Esophagus (tissue), 2 donors: ENCODE results near the gene PDAP1. TPM values are rescaled to one million over a fixed set of nuclear protein-coding genes. Genes with fewer than 3 reads are reported as not detected.
A peak's percentile ranks its signal among the peaks of the same experiment; 100 is the strongest.

ENCODE experiments used
- H3K27ac ChIP-seq, 2 donors: one replicate each; pipeline ENCODE4 v1.5.1; 2013; ENCODE audit warnings: low read depth in 2 of 2, mild to moderate bottlenecking in 2 of 2, inconsistent platforms in 1 of 2, low read length in 1 of 2, moderate library complexity in 1 of 2
- H3K27me3 ChIP-seq, 2 donors: one replicate each; pipeline ENCODE4 v1.6.1; 2013; ENCODE audit warnings: low read length in 2 of 2, control low read depth in 1 of 2, mild to moderate bottlenecking in 1 of 2; ENCODE audit not compliant: insufficient read depth in 2 of 2, control insufficient read depth in 1 of 2
- H3K36me3 ChIP-seq, 2 donors: one replicate each; pipeline ENCODE4 v1.6.1; 2013; ENCODE audit warnings: low read length in 1 of 2; ENCODE audit not compliant: control insufficient read depth in 2 of 2, insufficient read depth in 2 of 2
- H3K4me1 ChIP-seq, 2 donors: one replicate each; pipeline ENCODE4 v1.6.1; 2013; ENCODE audit warnings: low read length in 1 of 2; ENCODE audit not compliant: control insufficient read depth in 2 of 2, insufficient read depth in 2 of 2
- H3K4me3 ChIP-seq, 2 donors: one replicate each; pipeline ENCODE4 v1.5.1; 2013; ENCODE audit warnings: low read length in 2 of 2, mild to moderate bottlenecking in 2 of 2, low read depth in 1 of 2, moderate library complexity in 1 of 2
- H3K9me3 ChIP-seq, 2 donors: one replicate each; pipeline ENCODE4 v1.6.1; 2013; ENCODE audit warnings: mild to moderate bottlenecking in 2 of 2, low read depth in 1 of 2, low read length in 1 of 2, moderate library complexity in 1 of 2; ENCODE audit not compliant: control insufficient read depth in 2 of 2, insufficient read depth in 1 of 2
- WGBS, 2 donors: extraction: QIAGEN DNeasy Blood & Tissue Kit; methylation state at CpG; one replicate each; pipeline ENCODE4 v1.1.7; 2013; 5-methylcytosine and 5-hydroxymethylcytosine counted together
- polyA plus RNA-seq, 2 donors: library from polyadenylated mRNA; stranded (reverse); fragments of 200-250 nt; gene quantifications; one replicate each; pipeline ENCODE4 v1.2.3, GENCODE V29; 2013
- donor health status: healthy with polysubstance abuse.
- donor health status: Bipolar disorder and iron deficiency.

Gene PDAP1
- polyA plus RNA-seq, 2 donors, result 110 to 182 TPM

DNA sequence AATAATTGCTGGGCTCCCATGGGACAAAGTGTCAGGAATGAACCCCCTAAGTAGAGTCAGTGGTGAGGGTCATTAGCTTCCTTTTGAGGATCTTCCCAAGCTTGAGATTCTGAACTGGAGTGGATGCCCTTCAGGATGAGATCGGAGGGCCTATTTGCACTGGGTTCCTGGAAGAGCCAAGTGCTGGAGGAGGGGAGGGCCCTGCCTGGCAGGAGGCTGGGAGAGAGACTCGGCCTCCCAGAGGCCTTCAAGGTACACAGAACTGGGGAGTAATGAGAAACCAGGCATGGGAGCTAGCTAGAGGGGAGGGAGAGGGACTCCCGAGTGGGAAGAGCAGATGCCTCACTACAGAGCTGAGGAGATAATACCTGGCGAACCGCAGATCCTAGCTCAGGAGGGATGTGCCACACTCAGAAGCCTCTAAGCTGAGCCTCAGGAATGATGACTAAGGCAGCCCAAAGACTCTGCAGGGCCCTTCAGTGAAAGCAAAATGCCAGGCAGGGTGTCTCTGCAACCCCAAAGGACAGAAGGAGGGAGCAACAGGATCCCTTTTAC, 9.4 kb downstream of the PDAP1 start:
- no peaks in the 10 kb centered on the region for H3K9me3 ChIP-seq
- no peak overlapping the region for H3K27ac ChIP-seq
- peaks cover 0 to 1% of the 10 kb centered on the region in 2 donors for H3K4me1 ChIP-seq
- no peak overlapping the region for H3K4me3 ChIP-seq
- H3K27me3 ChIP-seq, result no peaks in the 10 kb centered on the region
- H3K36me3 ChIP-seq, result peaks cover 25 to 55% of the 10 kb centered on the region in 2 donors
- 76 to 86% methylated on average over 5 of the region's 5 CpGs for WGBS, 2 donors

DNA sequence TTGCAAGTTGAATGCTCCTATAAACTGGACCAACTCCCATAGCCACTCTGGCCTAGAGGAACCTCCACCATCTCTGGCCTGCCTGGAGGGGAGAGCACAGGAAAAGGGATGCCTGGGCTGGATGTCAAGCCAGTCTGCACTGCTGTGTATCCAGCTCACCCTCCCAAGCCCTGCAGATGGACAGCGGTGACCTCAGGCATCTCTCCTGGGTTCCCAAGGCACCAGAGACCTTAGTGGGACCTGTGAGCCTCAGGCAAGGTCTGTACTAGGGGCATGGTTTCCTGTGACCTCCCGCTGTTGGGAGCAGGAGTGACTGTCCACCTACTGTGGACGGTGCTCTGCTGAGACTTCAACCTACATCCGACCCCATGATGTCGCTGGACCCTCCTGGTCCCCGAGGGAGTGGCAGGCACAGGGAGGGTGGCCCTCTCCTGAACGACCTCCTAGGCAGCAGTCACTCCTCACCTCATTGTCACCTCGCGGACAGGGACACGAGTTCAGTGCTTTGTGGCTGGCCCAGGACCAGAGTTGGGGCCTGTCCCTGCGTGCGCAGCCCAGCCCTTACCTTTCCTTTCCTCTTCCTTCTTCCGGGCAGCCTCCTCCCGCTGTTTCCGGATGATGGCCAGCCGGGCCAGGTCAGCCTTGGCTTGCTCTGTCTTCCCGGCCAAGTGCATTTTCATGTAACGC, 11.0 kb downstream of the PDAP1 start:
- peaks cover 2% of the 10 kb centered on the region in 2 donors for H3K4me1 ChIP-seq
- no peaks in the 10 kb centered on the region for H3K27me3 ChIP-seq
- no peak overlapping the region for H3K4me3 ChIP-seq
- H3K27ac ChIP-seq, result peak overlapping the region in 1 of 2 donors; percentile 11
- peaks cover 25 to 50% of the 10 kb centered on the region in 2 donors for H3K36me3 ChIP-seq
- WGBS, 2 donors, result 74 to 81% methylated on average over 18 of the region's 18 CpGs
- no peaks in the 10 kb centered on the region for H3K9me3 ChIP-seq

DNA sequence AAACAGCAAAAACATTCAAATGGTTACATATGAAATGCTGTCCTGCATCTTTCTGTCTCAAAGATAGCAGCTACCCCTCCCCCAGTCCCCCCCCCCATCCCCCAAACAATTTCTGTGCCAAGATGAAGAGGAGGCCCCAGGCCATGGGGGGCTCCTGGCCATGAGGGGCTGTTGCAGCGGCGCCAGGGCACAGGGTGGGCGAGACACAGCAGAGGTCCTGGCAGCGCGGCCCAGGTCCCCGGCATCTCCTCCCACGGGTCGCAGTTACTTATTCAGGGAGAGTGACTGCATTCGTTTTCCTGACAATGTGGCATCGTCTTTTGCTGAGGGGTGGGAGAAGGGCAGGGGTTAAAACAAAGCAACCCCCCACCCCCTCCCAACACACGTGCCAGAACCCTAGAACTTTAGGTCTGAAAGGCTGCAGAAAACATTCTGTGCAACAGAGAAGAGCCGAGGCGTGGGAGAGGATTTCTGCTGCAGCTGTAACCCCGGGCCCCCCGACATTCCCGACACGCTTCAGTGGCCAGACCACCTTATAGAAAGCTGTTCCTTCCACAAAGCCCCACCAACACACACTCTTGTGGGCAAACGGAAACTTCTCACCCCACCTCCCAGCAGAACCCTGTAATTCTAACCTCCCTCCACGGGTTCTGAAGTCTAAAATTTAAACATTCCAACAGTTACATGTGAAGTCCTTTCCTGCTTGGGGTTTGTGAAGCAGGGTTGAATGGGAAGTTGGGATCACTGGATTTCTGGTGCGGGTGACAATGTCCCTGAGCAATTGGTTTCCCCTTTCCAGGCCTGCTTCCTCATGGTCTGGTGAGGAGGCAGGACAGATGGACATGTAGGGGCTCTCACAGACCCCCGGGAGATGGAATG, 11.7 kb downstream of the PDAP1 start:
- H3K4me3 ChIP-seq, result no peak overlapping the region
- WGBS, 2 donors, result 75 to 80% methylated on average over 20 to 21 of the region's 21 CpGs
- H3K9me3 ChIP-seq, result no peaks in the 10 kb centered on the region
- H3K36me3 ChIP-seq, result peaks cover 25 to 50% of the 10 kb centered on the region in 2 donors
- H3K27me3 ChIP-seq, result no peaks in the 10 kb centered on the region
- H3K27ac ChIP-seq, result no peak overlapping the region
- H3K4me1 ChIP-seq, result peaks cover 2 to 7% of the 10 kb centered on the region in 2 donors

DNA sequence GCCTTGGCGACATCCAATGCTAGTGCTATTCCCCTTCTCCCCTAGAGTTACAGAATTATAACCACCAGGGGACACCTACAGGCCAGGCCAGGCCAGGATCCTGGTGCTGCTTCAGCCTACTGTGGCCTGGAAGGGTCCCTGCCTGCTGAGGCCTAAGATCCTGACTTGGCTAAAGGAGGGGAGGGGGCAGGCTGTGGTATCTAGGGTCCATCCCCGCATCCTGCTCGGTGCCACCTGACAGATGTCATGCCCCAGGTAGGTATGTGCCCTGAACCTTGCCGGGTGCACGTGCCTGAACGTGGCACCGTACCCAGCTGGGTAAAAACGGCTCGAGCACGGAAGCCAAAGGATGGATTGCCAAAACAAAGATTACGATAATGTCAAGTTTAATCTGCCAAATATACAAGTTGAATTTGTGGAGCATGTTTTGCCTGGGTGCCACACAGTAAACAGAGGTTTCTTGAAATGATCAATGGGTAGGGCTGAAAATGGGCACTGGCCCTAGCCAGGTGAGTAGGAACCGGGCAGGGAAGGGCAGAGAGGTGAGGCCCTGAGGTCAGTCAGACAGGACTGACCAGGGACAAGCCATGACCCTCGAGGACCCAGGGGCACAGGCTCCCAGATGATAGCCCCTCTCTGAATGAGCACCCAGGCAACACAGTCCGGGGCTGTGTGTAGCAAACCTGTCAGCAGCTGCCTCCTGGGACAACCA, 12.6 kb downstream of the PDAP1 start:
- Histone ChIP-seq H3K36me3 (peaks cover 22 to 53% of the 10 kb centered on the region in 2 donors), H3K27ac (no peak overlapping the region), H3K27me3 (no peaks in the 10 kb centered on the region), H3K4me1 (peaks cover 2 to 7% of the 10 kb centered on the region in 2 donors), H3K4me3 (no peak overlapping the region), H3K9me3 (no peaks in the 10 kb centered on the region)
- WGBS, 2 donors, result 60 to 67% methylated on average over 14 of the region's 14 CpGs

DNA sequence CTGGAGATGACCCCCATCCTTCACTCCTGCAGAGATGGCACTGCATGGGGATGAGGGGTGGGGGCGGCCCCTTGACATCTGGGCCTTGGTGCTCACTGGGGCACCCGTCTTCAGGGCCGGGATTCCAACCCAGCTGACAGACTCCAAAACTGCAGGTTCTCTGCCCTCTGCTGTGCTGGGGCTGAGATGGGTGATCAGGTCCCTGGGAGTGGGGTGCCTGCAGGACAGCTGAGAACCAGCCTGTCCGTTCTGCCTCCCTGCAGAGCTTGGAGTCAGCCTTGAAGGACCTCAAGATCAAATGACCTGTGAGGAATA, 14.3 kb downstream of the PDAP1 start:
- H3K4me1 ChIP-seq, result peaks cover 2 to 7% of the 10 kb centered on the region in 2 donors
- no peak overlapping the region for H3K27ac ChIP-seq
- H3K36me3 ChIP-seq, result peaks cover 15 to 45% of the 10 kb centered on the region in 2 donors
- H3K27me3 ChIP-seq, result no peaks in the 10 kb centered on the region
- no peaks in the 10 kb centered on the region for H3K9me3 ChIP-seq
- no peak overlapping the region for H3K4me3 ChIP-seq
- WGBS, 2 donors, result 86 to 88% methylated on average over 4 of the region's 4 CpGs

DNA sequence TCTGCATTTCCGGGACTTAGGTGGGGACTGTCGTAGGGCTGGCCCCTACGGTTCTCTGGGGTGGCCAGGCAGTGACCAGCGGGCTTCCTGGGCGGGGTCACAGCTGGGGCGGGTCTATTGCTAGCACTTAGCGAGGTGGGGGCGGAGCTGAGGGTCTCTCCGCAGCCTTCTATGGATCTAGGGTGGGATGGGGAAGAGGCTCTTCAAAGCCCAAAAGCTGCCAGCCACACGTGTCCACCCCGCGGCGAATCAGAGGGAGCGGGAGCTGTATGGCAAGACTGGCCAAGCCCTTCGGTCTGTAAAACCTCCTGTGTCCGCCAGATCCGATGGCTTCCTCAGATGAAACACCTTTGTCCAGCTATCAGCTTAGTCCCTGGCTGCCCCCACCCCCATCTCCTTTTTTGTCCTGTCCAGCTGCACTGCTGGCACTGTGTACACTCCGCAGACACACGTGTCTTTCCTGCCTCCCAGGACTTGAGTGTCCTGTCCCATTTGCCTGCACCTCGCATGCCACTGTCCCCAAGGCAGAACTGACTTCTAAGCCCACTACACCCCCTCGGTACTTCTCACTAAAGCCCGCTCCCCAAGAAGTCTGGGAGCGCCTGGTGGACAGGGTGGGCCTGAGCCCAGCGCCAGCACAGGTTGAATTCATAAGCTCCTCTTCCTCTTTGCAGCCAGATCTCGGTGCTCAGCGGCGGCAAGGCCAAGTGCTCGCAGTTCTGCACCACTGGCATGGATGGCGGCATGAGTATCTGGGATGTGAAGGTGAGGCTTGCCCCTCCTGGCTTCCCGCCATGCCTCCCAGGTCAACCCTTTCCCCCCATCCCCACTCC, 14.8 kb downstream of the PDAP1 start:
- H3K36me3 ChIP-seq, result peaks cover 11 to 39% of the 10 kb centered on the region in 2 donors
- peak overlapping the region; percentile 60 to 64 for H3K4me3 ChIP-seq

DNA sequence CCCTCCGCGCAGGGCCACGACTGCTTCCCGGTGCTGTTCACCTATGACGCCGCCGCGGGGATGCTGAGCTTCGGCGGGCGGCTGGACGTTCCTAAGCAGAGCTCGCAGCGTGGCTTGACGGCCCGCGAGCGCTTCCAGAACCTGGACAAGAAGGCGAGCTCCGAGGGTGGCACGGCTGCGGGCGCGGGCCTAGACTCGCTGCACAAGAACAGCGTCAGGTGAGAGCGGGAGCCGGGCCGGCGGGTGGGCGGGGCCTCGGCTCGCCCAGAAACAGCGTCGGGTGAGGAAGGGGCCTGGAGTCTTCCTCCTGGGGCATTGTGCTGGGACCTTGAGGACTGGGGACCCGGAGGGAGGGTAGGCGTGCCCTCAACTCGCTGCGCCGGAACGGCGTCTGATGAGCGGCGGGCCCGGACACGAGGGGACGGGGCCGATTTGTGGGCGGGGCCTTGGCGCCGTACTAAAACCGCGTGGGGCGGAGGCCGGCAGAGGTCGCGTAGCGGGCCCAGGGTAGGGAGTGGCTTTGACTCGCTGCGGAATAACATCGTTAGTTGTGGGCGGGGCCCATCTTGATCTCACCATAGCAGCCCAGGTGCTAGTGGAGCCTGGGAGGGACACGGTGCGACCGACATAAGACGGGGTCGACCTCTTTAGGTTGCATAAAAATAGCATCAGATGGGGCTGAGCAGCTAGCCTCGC, 15.6 kb downstream of the PDAP1 start:
- Histone ChIP-seq H3K27me3 (no peaks in the 10 kb centered on the region), H3K4me3 (peak overlapping the region; percentile 60 to 64), H3K9me3 (no peaks in the 10 kb centered on the region), H3K4me1 (peaks cover 2 to 7% of the 10 kb centered on the region in 2 donors), H3K27ac (peak overlapping the region; percentile 85 to 87), H3K36me3 (peaks cover 11 to 40% of the 10 kb centered on the region in 2 donors)
- 2 to 6% methylated on average over 68 of the region's 68 CpGs for WGBS, 2 donors

More for the DNA sequence above, 14.8 kb downstream of the PDAP1 start:
- no peaks in the 10 kb centered on the region for H3K9me3 ChIP-seq
- 43% methylated on average over 30 of the region's 30 CpGs for WGBS, 2 donors
- no peaks in the 10 kb centered on the region for H3K27me3 ChIP-seq
- H3K27ac ChIP-seq, result peak overlapping the region; percentile 85 to 87
- peaks cover 2 to 7% of the 10 kb centered on the region in 2 donors for H3K4me1 ChIP-seq

DNA sequence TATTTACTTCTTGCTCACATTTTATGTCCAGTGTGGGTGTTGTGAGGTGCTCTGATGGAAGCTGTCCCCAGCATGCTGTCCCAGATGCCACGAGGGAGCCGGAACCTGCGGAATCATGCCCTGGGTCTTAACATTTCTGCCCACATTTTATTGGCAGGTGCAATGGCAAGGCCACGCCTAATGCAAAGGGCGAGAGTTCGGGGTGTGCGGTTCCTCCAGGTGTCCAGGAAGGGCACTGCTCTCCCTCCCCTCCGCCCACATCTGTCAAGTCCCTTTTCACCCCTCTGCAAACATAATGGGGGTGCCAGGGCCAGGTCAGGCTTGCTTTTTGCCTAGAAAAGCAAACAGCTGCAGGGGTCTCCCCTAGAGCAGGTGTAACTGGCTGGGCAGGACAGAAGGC, 16.4 kb downstream of the PDAP1 start:
- Histone ChIP-seq H3K27me3 (no peaks in the 10 kb centered on the region), H3K9me3 (no peaks in the 10 kb centered on the region), H3K36me3 (peaks cover 9 to 36% of the 10 kb centered on the region in 2 donors), H3K4me1 (peaks cover 2 to 6% of the 10 kb centered on the region in 2 donors), H3K27ac (peak overlapping the region; percentile 85 to 87), H3K4me3 (peak overlapping the region in 1 of 2 donors; percentile 64)
- WGBS, 2 donors, result 49 to 57% methylated on average over 8 of the region's 8 CpGs
